K562 (cell line): Measurements from ENCODE around the gene MARCHF5. TPM values are rescaled to one million over a fixed set of nuclear protein-coding genes. Genes with fewer than 3 reads are reported as not detected.
A peak's percentile ranks its signal among the peaks of the same experiment; 100 is the strongest.

ENCODE experiments used
- ATAC-seq: fragments of 200-7000 bp; cut with Tn5 transposase; 3 replicates; pipeline ENCODE4 v1.9.1; 2020; ENCODE audit warnings: moderate library complexity
- BruUV-seq: library from RNA; stranded (reverse); fragments of 400-500 nt; replicated peaks from 2 replicates; lab custom pipeline; 2021; lab: Mats Ljungman, UMichigan
- CTCF ChIA-PET: fragments of 300-600 bp; formaldehyde crosslinking; extraction: SDS; loops from one replicate; lab custom pipeline; 2021; ENCODE audit warnings: low intra/inter-chr PET ratio; lab: Yijun Ruan, JAX
- POLR2A ChIA-PET: fragments of 300-600, 350-650 bp; sonication (Branson Sonifier 250); formaldehyde crosslinking; extraction: SDS; loops from one replicate; lab custom pipeline; 2021; ENCODE audit warnings: antibody characterized with exemption, inconsistent platforms; lab: Yijun Ruan, JAX
- DNase-seq, 4 experiments: peaks; one replicate each; pipeline versions ENCODE4 v3.0.0 to v3.0.0-alpha.2; 2011 to 2018; ENCODE audit warnings: low spot score in 3 of 4, mixed read lengths in 3 of 4; ENCODE audit errors: extremely low read depth in 1 of 4
- FAIRE-seq: peaks from 2 replicates; lab custom pipeline; 2011; peaks lifted over from hg19 to GRCh38; lab: Jason Lieb, UNC
- H2AFZ ChIP-seq: 2 replicates; pipeline ENCODE4 v1.6.0; 2011; ENCODE audit warnings: low read depth, low read length, control low read depth, inconsistent platforms
- H3K27ac ChIP-seq: fragments of 200-600 bp; 3 replicates; pipeline ENCODE4 v1.8.0; 2011; ENCODE audit warnings: low read depth, mild to moderate bottlenecking, control low read depth, inconsistent platforms, low read length, moderate library complexity, mixed read lengths; ENCODE audit errors: extremely low read depth
- H3K27me3 ChIP-seq, 2 experiments: fragments of 300-600 bp in 1 of 2; 2 replicates in 1 of 2; 3 replicates in 1 of 2; pipeline versions ENCODE4 v1.6.0 to v1.8.0; 2011; ENCODE audit warnings: inconsistent platforms in 2 of 2, low read length in 2 of 2, mild to moderate bottlenecking in 1 of 2, mixed read lengths in 1 of 2, moderate library complexity in 1 of 2; ENCODE audit not compliant: control insufficient read depth in 2 of 2, insufficient read depth in 2 of 2
- H3K36me3 ChIP-seq: fragments of 300-600 bp; 3 replicates; pipeline ENCODE4 v1.8.0; 2011; ENCODE audit warnings: mild to moderate bottlenecking, low read length, inconsistent platforms; ENCODE audit not compliant: control insufficient read depth, insufficient read depth
- H3K4me1 ChIP-seq, 2 experiments: fragments of 200-600 bp in 1 of 2; replicated peaks in 1 of 2; 2 replicates in 1 of 2; 3 replicates in 1 of 2; pipeline versions ENCODE4 v1.5.1 to v1.8.0; 2011; ENCODE audit warnings: inconsistent platforms in 2 of 2, low read length in 2 of 2, mild to moderate bottlenecking in 1 of 2, mixed read lengths in 1 of 2, moderate library complexity in 1 of 2; ENCODE audit not compliant: control insufficient read depth in 2 of 2, insufficient read depth in 2 of 2
- H3K4me2 ChIP-seq: 2 replicates; pipeline ENCODE4 v1.6.1; 2011; ENCODE audit warnings: low read length, control low read depth, inconsistent platforms, mixed read lengths; ENCODE audit not compliant: insufficient read depth
- H3K4me3 ChIP-seq: fragments of 200-600 bp; sonication (generic), shearing (Covaris generic); 2 replicates; pipeline ENCODE4 v1.5.1; 2016; ENCODE audit warnings: control low read depth, inconsistent platforms
- H3K79me2 ChIP-seq: fragments of 200-600 bp; 3 replicates; pipeline ENCODE4 v1.8.0; 2011; ENCODE audit warnings: low read length, inconsistent platforms; ENCODE audit not compliant: control insufficient read depth, insufficient read depth
- H3K9ac ChIP-seq, 2 experiments: 2 replicates each; pipeline versions ENCODE4 v1.6.0 to v1.6.1; 2011; ENCODE audit warnings: low read depth in 2 of 2, low read length in 2 of 2, control low read depth in 1 of 2, inconsistent platforms in 1 of 2, mild to moderate bottlenecking in 1 of 2, mixed read lengths in 1 of 2; ENCODE audit not compliant: insufficient read depth in 1 of 2
- H3K9me1 ChIP-seq: one replicate; pipeline ENCODE4 v1.6.0; 2011; ENCODE audit warnings: inconsistent platforms, mild to moderate bottlenecking, low read length, moderate library complexity; ENCODE audit not compliant: control insufficient read depth, insufficient read depth
- H3K9me3 ChIP-seq: replicated peaks from 2 replicates; pipeline ENCODE4 v1.5.1; 2011; ENCODE audit warnings: low read depth, low read length, inconsistent platforms; ENCODE audit not compliant: control insufficient read depth, insufficient read depth
- H4K20me1 ChIP-seq: replicated peaks from 2 replicates; pipeline ENCODE4 v1.6.1; 2011; ENCODE audit warnings: low read length, inconsistent platforms, mixed read lengths; ENCODE audit not compliant: control insufficient read depth, insufficient read depth
- ADNP ChIP-seq: fragments of 200-800 bp; sonication (Bioruptor generic); IDR thresholded peaks from 2 replicates; pipeline ENCODE4 v1.6.1; 2016; ENCODE audit warnings: missing genetic modification characterization, missing compliant biosample characterization
- BRD4 ChIP-seq: fragments of 200-600 bp; sonication (generic); IDR thresholded peaks from 2 replicates; pipeline ENCODE4 v1.6.1; 2017; ENCODE audit warnings: inconsistent platforms
- CBFA2T3 ChIP-seq: fragments of 450-650 bp; IDR thresholded peaks from 2 replicates; pipeline ENCODE4 v1.6.1; 2017
- CBX3 ChIP-seq, 2 experiments: IDR thresholded peaks; 1 replicate in 1 of 2; 2 replicates in 1 of 2; pipeline ENCODE4 v1.6.1; 2012; ENCODE audit warnings: inconsistent platforms in 2 of 2, low read length in 2 of 2, borderline replicate concordance in 1 of 2, control low read depth in 1 of 2
- MAFG ChIP-seq: fragments of 450-650 bp; conservative IDR thresholded peaks from 2 replicates; pipeline ENCODE4 v1.6.1; 2016; ENCODE audit warnings: missing genetic modification characterization, missing compliant biosample characterization
- NFIC ChIP-seq: fragments of 450-650 bp; IDR thresholded peaks from 2 replicates; pipeline ENCODE4 v1.6.1; 2017; ENCODE audit warnings: mild to moderate bottlenecking, inconsistent platforms
- PPARD ChIP-seq: fragments of 250-450 bp; sonication (Bioruptor Pico); IDR thresholded peaks from 2 replicates; pipeline ENCODE4 v1.8.0; 2022; ENCODE audit warnings: inconsistent platforms, mild to moderate bottlenecking, moderate library complexity
- SUPT5H ChIP-seq: fragments of 450-650 bp; IDR thresholded peaks from 2 replicates; pipeline ENCODE4 v1.6.1; 2016
- TSHZ1 ChIP-seq: fragments of 250-450 bp; sonication (Bioruptor Pico); IDR thresholded peaks from 2 replicates; pipeline ENCODE4 v1.4.0; 2020; ENCODE audit warnings: mild to moderate bottlenecking, moderate library complexity
- ZKSCAN3 ChIP-seq: fragments of 250-450 bp; sonication (Bioruptor Pico); IDR thresholded peaks from 2 replicates; pipeline ENCODE4 v1.4.0; 2020
- ZNF316 ChIP-seq: fragments of 450-650 bp; IDR thresholded peaks from 2 replicates; pipeline ENCODE4 v1.6.1; 2016
- in situ Hi-C: fragments of 300-500 bp; cut with MboI; formaldehyde crosslinking; loops from 4 replicates; pipeline ENCODE4 v1.15.0; 2018; ENCODE audit warnings: inconsistent platforms, mixed read lengths
- intact Hi-C: fragments of 100-400 bp; cut with micrococcal nuclease; formaldehyde crosslinking; loops from 2 replicates; pipeline ENCODE4 v1.14.2; 2022
- polyA plus RNA-seq, 8 experiments: library from polyadenylated mRNA; depleted of rRNA in 4 of 8; stranded (reverse) in 5 of 8; unstranded in 3 of 8; fragments of >200 nt; fragmentation: Nextera tagmentation in 2 of 8; fragmentation: Illumina TruSeq in 1 of 8; extraction: Ambion mirVana in 2 of 8; extraction: Trizol in 1 of 8; gene quantifications; 2 replicates each; pipeline versions ENCODE4 v1.2.1 to v1.2.3, GENCODE V29; 2011 to 2014; ENCODE audit warnings: inconsistent platforms in 1 of 8, missing spikeins in 1 of 8
- total RNA-seq, 7 experiments: library from RNA; depleted of rRNA in 6 of 7; stranded (reverse); fragments of >200 nt in 6 of 7; fragmentation: Illumina TruSeq in 2 of 7; extraction: Trizol in 2 of 7; gene quantifications; 2 replicates each; pipeline versions ENCODE4 v1.2.1 to v1.2.3, GENCODE V29; 2011 to 2021; ENCODE audit warnings: low replicate concordance in 1 of 7
- TF ChIP-seq, protein P1 (sequence below): fragments of 250-450 bp; sonication (Bioruptor Pico); IDR thresholded peaks from 2 replicates; pipeline ENCODE4 v1.4.0; 2020; ENCODE audit warnings: borderline replicate concordance
- TF ChIP-seq, protein P2 (sequence below): IDR thresholded peaks from 3 replicates; pipeline ENCODE4 v1.6.1; 2011; ENCODE audit warnings: borderline replicate concordance, mild to moderate bottlenecking; ENCODE audit not compliant: insufficient read length, insufficient read depth
- TF ChIP-seq, protein P3 (sequence below): fragments of 250-450 bp; sonication (Bioruptor Pico); IDR thresholded peaks from 2 replicates; pipeline ENCODE4 v1.5.0; 2021
- TF ChIP-seq, protein P4 (sequence below): fragments of 250-450 bp; sonication (Bioruptor Pico); IDR thresholded peaks from 2 replicates; pipeline ENCODE4 v1.9.0; 2021; ENCODE audit warnings: mild to moderate bottlenecking, inconsistent platforms

Gene MARCHF5
- total and polyA plus RNA-seq, 9 of the 15 experiments (the other 6 are each of a cell fraction or from before 2014, with no cell fraction given) = 3.4 to 27.2 (median 11.5) TPM

- no TSS peak for BruUV-seq
- Histone ChIP-seq H3K9me1 (no peaks in the 10 kb centered on the region), H3K9me3 (no peaks in the 10 kb centered on the region), H4K20me1 (no peaks in the 10 kb centered on the region), H3K79me2 (peaks cover 14% of the 10 kb centered on the region; the same call in 2 of the 3 replicates), H3K4me2 (no peak overlapping the region), H2AFZ (no peak overlapping the region), H3K36me3 (peaks cover 4% of the 10 kb centered on the region; the same call in 2 of the 3 replicates), H3K4me1 (no peaks in the 10 kb centered on the region; a peak in 2 of 5 replicates), H3K27me3 (no peaks in the 10 kb centered on the region), H3K27ac (no peak overlapping the region), H3K4me3 (no peak overlapping the region), H3K9ac (no peak overlapping the region)
- CTCF ChIA-PET = no interaction called here
- no peak for FAIRE-seq
- no peak for ATAC-seq
- POLR2A ChIA-PET = no interaction called here
- DNase-seq = no peak
- in situ Hi-C loops = no loop called here
- intact Hi-C loops = no loop called here
- TF ChIP-seq, protein P1, sequence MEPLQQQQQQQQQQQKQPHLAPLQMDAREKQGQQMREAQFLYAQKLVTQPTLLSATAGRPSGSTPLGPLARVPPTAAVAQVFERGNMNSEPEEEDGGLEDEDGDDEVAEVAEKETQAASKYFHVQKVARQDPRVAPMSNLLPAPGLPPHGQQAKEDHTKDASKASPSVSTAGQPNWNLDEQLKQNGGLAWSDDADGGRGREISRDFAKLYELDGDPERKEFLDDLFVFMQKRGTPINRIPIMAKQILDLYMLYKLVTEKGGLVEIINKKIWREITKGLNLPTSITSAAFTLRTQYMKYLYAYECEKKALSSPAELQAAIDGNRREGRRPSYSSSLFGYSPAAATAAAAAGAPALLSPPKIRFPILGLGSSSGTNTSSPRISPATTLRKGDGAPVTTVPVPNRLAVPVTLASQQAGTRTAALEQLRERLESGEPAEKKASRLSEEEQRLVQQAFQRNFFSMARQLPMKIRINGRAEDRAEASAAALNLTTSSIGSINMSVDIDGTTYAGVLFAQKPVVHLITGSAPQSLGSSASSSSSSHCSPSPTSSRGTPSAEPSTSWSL (CRISPR knock-in tag) = no peak
- TF ChIP-seq, protein P2, sequence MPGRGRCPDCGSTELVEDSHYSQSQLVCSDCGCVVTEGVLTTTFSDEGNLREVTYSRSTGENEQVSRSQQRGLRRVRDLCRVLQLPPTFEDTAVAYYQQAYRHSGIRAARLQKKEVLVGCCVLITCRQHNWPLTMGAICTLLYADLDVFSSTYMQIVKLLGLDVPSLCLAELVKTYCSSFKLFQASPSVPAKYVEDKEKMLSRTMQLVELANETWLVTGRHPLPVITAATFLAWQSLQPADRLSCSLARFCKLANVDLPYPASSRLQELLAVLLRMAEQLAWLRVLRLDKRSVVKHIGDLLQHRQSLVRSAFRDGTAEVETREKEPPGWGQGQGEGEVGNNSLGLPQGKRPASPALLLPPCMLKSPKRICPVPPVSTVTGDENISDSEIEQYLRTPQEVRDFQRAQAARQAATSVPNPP = no peak
- peak; percentile 8; the same call in 1 of the 2 replicates for TF ChIP-seq CBFA2T3
- TF ChIP-seq SUPT5H = no peak
- TF ChIP-seq BRD4 = no peak
- TF ChIP-seq ADNP (tag) = no peak
- 0 out of 2 replicates have a peak, but pooled peaks have one; percentile 15 for TF ChIP-seq MAFG (tag)
- TF ChIP-seq CBX3 (IDR thresholded peaks at IDR 0.05; ENCODE audit: borderline replicate concordance in 1 of 2, low read length in 2 of 2) = no peak
- TF ChIP-seq, protein P3, sequence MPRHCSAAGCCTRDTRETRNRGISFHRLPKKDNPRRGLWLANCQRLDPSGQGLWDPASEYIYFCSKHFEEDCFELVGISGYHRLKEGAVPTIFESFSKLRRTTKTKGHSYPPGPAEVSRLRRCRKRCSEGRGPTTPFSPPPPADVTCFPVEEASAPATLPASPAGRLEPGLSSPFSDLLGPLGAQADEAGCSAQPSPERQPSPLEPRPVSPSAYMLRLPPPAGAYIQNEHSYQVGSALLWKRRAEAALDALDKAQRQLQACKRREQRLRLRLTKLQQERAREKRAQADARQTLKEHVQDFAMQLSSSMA = no peak
- TF ChIP-seq TSHZ1 (CRISPR knock-in tag) = no peak
- TF ChIP-seq PPARD (CRISPR knock-in tag) = no peak
- TF ChIP-seq, protein P4, sequence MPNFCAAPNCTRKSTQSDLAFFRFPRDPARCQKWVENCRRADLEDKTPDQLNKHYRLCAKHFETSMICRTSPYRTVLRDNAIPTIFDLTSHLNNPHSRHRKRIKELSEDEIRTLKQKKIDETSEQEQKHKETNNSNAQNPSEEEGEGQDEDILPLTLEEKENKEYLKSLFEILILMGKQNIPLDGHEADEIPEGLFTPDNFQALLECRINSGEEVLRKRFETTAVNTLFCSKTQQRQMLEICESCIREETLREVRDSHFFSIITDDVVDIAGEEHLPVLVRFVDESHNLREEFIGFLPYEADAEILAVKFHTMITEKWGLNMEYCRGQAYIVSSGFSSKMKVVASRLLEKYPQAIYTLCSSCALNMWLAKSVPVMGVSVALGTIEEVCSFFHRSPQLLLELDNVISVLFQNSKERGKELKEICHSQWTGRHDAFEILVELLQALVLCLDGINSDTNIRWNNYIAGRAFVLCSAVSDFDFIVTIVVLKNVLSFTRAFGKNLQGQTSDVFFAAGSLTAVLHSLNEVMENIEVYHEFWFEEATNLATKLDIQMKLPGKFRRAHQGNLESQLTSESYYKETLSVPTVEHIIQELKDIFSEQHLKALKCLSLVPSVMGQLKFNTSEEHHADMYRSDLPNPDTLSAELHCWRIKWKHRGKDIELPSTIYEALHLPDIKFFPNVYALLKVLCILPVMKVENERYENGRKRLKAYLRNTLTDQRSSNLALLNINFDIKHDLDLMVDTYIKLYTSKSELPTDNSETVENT (CRISPR knock-in tag) = no peak
- peak; percentile 55 for TF ChIP-seq ZNF316
- TF ChIP-seq NFIC = no peak
- TF ChIP-seq ZKSCAN3 (CRISPR knock-in tag) = no peak
Observed at GRCh38 chr10:92328993-92329392, 38.0 kb downstream of the MARCHF5 start.
